ENCODE data around the gene KIF1B. TPM values are rescaled to one million over a fixed set of nuclear protein-coding genes. Genes with fewer than 3 reads are reported as not detected.

The KIF1B gene
- total RNA-seq, 2 experiments from 2014 or later = 7.9 to 9.7 TPM

DNA sequence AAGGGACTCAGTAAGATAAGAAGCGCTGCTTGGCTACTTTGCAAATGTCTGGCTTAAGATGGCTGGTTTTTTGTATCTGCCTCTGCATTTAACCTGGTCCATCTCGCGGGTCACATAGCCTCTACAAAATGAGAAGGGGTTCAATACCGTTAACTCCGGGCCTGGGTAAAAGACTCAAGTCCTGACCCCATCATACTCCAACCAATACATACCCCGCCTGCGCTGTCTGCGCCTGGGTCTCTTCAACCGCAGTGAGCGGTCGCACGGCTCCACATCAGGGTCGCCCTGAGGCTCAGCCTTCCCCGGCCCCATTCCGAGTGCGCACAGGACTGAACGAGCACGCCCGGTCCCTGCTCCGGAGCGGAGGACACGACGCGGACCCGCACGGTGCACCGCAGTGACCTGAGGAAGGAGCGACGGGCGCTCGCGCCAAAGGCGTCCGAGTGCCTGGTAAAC lies 187.9 kb downstream of the KIF1B start:
- POLR2A ChIA-PET = interaction anchor here (0.7 to 1.5 kb wide), 6 partner anchors 11 to 744 kb away, joined by 3 to 7 read pairs (median 5); partner anchors contain the start of genes KIF1B and PEX14
- H3K27me3 Mint-ChIP-seq = no peaks in the 10 kb centered on the region
- Histone ChIP-seq H3K9me3 (ENCODE audit: control insufficient read depth in 1 of 2, insufficient read depth in 1 of 2, low read length in 2 of 2) (no peaks in the 10 kb centered on the region), H3K27ac (ENCODE audit: low read depth in 1 of 2, low read length in 2 of 2) (peak overlapping the region in 1 of 2 donors; percentile 9), H3K4me1 (ENCODE audit: insufficient read depth, low read length) (peaks cover 21% of the 10 kb centered on the region), H3K27me3 (ENCODE audit: control insufficient read depth in 1 of 2, insufficient read depth in 2 of 2, low read length in 2 of 2) (no peaks in the 10 kb centered on the region), H3K4me3 (ENCODE audit: low read length) (peak overlapping the region; percentile 96), H3K36me3 (ENCODE audit: insufficient read depth, low read length) (peaks cover 4% of the 10 kb centered on the region)
- H3K27ac Mint-ChIP-seq = peak overlapping the region; percentile 79
- H3K4me1 Mint-ChIP-seq (ENCODE audit: low read depth) = peaks cover 20% of the 10 kb centered on the region
- CTCF ChIA-PET = interaction anchor here (2.9 to 3.6 kb wide), 2 partner anchors 32 to 188 kb away, joined by 11 to 19 read pairs; partner anchors contain the start of genes CENPS and KIF1B
- H3K4me3 Mint-ChIP-seq = peak overlapping the region; percentile 98
- DNase-seq (no peak), ATAC-seq (ENCODE audit: poor library complexity) (peak; percentile 35)
- peaks cover 26% of the 10 kb centered on the region for H3K36me3 Mint-ChIP-seq (ENCODE audit: low read depth)
- TF ChIP-seq, protein P1, sequence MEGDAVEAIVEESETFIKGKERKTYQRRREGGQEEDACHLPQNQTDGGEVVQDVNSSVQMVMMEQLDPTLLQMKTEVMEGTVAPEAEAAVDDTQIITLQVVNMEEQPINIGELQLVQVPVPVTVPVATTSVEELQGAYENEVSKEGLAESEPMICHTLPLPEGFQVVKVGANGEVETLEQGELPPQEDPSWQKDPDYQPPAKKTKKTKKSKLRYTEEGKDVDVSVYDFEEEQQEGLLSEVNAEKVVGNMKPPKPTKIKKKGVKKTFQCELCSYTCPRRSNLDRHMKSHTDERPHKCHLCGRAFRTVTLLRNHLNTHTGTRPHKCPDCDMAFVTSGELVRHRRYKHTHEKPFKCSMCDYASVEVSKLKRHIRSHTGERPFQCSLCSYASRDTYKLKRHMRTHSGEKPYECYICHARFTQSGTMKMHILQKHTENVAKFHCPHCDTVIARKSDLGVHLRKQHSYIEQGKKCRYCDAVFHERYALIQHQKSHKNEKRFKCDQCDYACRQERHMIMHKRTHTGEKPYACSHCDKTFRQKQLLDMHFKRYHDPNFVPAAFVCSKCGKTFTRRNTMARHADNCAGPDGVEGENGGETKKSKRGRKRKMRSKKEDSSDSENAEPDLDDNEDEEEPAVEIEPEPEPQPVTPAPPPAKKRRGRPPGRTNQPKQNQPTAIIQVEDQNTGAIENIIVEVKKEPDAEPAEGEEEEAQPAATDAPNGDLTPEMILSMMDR (IDR thresholded peaks at IDR 0.05) = no peak
- no peaks in the 10 kb centered on the region for H3K9me3 Mint-ChIP-seq
- intact Hi-C loops (cut with DNase I, micrococcal nuclease) = loop anchor here (1.0 to 10.0 kb wide), 3 partner anchors 76 to 366 kb away; partner anchors contain the start of genes DFFA (in 1 of the 2), KIF1B (in 1 of the 2), PEX14 (in 1 of the 2) and UBE4B (in 1 of the 2)

DNA sequence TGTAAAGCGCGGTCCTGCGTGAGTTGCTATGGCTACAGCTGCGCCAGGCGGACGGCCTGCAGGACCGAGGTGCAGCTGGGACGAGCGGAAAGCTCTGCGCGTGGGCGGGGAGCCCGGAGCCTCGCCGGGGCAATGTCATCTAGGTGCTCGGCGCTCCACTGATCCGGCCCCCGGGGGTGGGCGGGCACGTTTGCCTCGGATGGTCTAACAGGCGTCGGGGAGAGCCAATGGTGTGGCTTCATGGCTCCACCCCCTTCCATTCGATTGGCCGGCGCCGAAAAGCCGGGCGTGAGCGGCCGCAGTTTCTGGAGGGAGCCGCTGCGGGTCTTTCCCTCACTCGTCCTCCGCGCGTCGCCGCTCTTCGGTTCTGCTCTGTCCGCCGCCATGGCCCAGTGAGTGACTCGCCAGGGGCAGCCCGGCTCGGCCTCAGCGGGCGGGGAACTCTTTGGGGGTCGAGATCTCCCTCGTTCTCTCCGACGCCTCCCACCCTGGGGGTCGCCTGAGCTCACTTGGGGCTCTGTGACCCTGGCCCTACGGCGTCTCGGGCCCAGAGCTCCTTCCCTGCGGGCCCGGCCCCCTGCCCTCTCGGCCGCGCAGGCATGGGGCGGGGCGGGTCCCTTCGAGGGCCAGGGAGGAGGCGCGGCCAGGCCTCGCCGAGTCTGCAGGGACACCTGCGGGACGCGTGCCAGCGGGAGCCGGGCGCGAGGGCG lies 188.5 kb downstream of the KIF1B start, which contains the start of gene PGD:
TSS of gene PGD (plus strand) at position 331 of the 710 bp plus-strand sequence. CDS start at position 385, 54 bp downstream.
- no peaks in the 10 kb centered on the region for H3K9me3 ChIP-seq (ENCODE audit: control insufficient read depth in 1 of 2, insufficient read depth in 1 of 2, low read length in 2 of 2)
- ChIA-PET POLR2A (interaction anchor here (0.7 to 1.5 kb wide), 7 partner anchors 11 to 745 kb away, joined by 3 to 7 read pairs (median 5); partner anchors contain the start of genes KIF1B and PEX14), CTCF (interaction anchor here (1.3 to 3.6 kb wide), 3 partner anchors 31 to 189 kb away, joined by 3 to 19 read pairs (median 11); partner anchors contain the start of genes CENPS and KIF1B)
- DNase-seq = peak; percentile 92 to 98 (median 96)
- TF ChIP-seq, protein P1 (IDR thresholded peaks at IDR 0.05) = no peak
- no peaks in the 10 kb centered on the region for H3K27me3 ChIP-seq (ENCODE audit: control insufficient read depth in 1 of 2, insufficient read depth in 2 of 2, low read length in 2 of 2)
- Mint-ChIP-seq H3K36me3 (ENCODE audit: low read depth) (peaks cover 32% of the 10 kb centered on the region), H3K4me3 (peak within 1 kb of the TSS; percentile 98), H3K4me1 (ENCODE audit: low read depth) (peaks cover 20% of the 10 kb centered on the region), H3K9me3 (no peaks in the 10 kb centered on the region), H3K27me3 (no peaks in the 10 kb centered on the region), H3K27ac (peak within 1 kb of the TSS; percentile 79)
- peak within 1 kb of the TSS; percentile 56 to 70 for H3K27ac ChIP-seq (ENCODE audit: low read depth in 1 of 2, low read length in 2 of 2)
- peak; percentile 97 for ATAC-seq (ENCODE audit: poor library complexity)
- intact Hi-C loops (cut with DNase I, micrococcal nuclease) = loop anchor here (1.0 to 10.0 kb wide), 5 partner anchors 31 to 366 kb away; partner anchors contain the start of genes DFFA (in 2 of the 2), CENPS (in 1 of the 2), KIF1B (in 1 of the 2) and PEX14 (in 1 of the 2)
- peaks cover 10% of the 10 kb centered on the region for H3K36me3 ChIP-seq (ENCODE audit: insufficient read depth, low read length)
- peaks cover 21% of the 10 kb centered on the region for H3K4me1 ChIP-seq (ENCODE audit: insufficient read depth, low read length)
- peak within 1 kb of the TSS; percentile 96 for H3K4me3 ChIP-seq (ENCODE audit: low read length)

DNA sequence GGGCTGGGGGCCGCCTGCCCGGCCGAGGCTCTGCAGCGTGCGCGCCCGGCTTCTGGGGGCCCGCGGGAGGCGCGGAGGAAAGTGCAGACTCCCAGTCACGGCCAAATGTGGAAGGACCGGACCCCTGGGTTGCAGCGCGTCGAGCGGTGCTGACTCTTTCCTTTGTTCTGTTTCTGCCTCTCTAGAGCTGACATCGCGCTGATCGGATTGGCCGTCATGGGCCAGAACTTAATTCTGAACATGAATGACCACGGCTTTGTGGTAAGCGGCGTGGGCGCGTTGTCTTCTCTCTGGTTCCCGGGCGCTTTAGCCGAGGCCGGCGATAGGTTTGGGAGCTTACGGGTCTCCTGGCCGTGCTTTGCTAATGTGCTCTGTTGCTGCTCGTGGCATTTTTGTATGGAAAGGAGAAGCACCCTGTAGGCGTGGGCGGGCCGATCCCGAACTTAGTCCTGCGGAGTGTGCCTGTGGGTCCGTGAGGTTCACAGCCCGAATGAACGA lies 189.1 kb downstream of the KIF1B start:
- Histone ChIP-seq H3K27ac (ENCODE audit: low read depth in 1 of 2, low read length in 2 of 2) (no peak overlapping the region), H3K4me1 (ENCODE audit: insufficient read depth, low read length) (peaks cover 21% of the 10 kb centered on the region), H3K27me3 (ENCODE audit: control insufficient read depth in 1 of 2, insufficient read depth in 2 of 2, low read length in 2 of 2) (no peaks in the 10 kb centered on the region), H3K36me3 (ENCODE audit: insufficient read depth, low read length) (peaks cover 16% of the 10 kb centered on the region), H3K4me3 (ENCODE audit: low read length) (peak overlapping the region; percentile 96), H3K9me3 (ENCODE audit: control insufficient read depth in 1 of 2, insufficient read depth in 1 of 2, low read length in 2 of 2) (no peaks in the 10 kb centered on the region)
- TF ChIP-seq, protein P1 (IDR thresholded peaks at IDR 0.05) = no peak
- H3K36me3 Mint-ChIP-seq (ENCODE audit: low read depth) = peaks cover 38% of the 10 kb centered on the region
- CTCF ChIA-PET = interaction anchor here (1.3 to 3.6 kb wide), 3 partner anchors 31 to 189 kb away, joined by 3 to 19 read pairs (median 11); partner anchors contain the start of genes CENPS and KIF1B
- DNase-seq (peak in 3 of 14 experiments; percentile 4 to 36 (median 24)), ATAC-seq (ENCODE audit: poor library complexity) (no peak)
- H3K27me3 Mint-ChIP-seq = no peaks in the 10 kb centered on the region
- intact Hi-C loops (cut with DNase I, micrococcal nuclease) = loop anchor here (1.0 to 10.0 kb wide), 4 partner anchors 31 to 367 kb away; partner anchors contain the start of genes DFFA (in 2 of the 2), CENPS (in 1 of the 2), PEX14 (in 1 of the 2) and UBE4B (in 1 of the 2)
- no peaks in the 10 kb centered on the region for H3K9me3 Mint-ChIP-seq
- peak overlapping the region; percentile 24 for H3K27ac Mint-ChIP-seq
- H3K4me1 Mint-ChIP-seq (ENCODE audit: low read depth) = peaks cover 20% of the 10 kb centered on the region
- peak overlapping the region; percentile 93 for H3K4me3 Mint-ChIP-seq
- POLR2A ChIA-PET = interaction anchor here (0.6 to 1.5 kb wide), 7 partner anchors 10 to 746 kb away, joined by 3 to 7 read pairs (median 5); partner anchors contain the start of genes KIF1B and PEX14
